AG04450 (cell line): ENCODE data around the gene NAA30. TPM values are rescaled to one million over a fixed set of nuclear protein-coding genes. Genes with fewer than 3 reads are reported as not detected.

ENCODE experiments used
- CTCF ChIA-PET: fragments of 300-600, 350-600 bp; formaldehyde crosslinking; extraction: SDS; loops from one replicate; lab custom pipeline; 2022; ENCODE audit warnings: antibody characterized with exemption, inconsistent platforms; lab: Charles Lee
- POLR2A ChIA-PET: fragments of 350-600 bp; formaldehyde crosslinking; extraction: SDS; loops from one replicate; lab custom pipeline; 2021; ENCODE audit warnings: antibody characterized with exemption, inconsistent platforms; lab: Yijun Ruan, JAX
- DNase-seq: peaks from one replicate; pipeline ENCODE4 v3.0.0-alpha.2; 2011; ENCODE audit warnings: low read depth, low spot score
- H3K27ac ChIP-seq: one replicate; pipeline ENCODE4 v1.5.1; 2012; ENCODE audit warnings: low read depth, low read length, control low read depth
- H3K27me3 ChIP-seq: one replicate; pipeline ENCODE4 v1.6.0; 2012; ENCODE audit warnings: low read length; ENCODE audit not compliant: control insufficient read depth, insufficient read depth
- H3K4me3 ChIP-seq: 2 replicates; pipeline ENCODE4 v1.5.1; 2011; ENCODE audit warnings: mild to moderate bottlenecking, low read depth, low read length, control low read depth
- H3K9me3 ChIP-seq: 2 replicates; pipeline ENCODE4 v1.5.1; 2012; ENCODE audit warnings: low read length; ENCODE audit not compliant: control insufficient read depth, insufficient read depth
- polyA plus RNA-seq: library from polyadenylated mRNA; depleted of rRNA; stranded (reverse); fragments of >200 nt; gene quantifications from 2 replicates; pipeline ENCODE4 v1.2.3, GENCODE V29; 2011
- TF ChIP-seq, protein P1 (sequence below): IDR thresholded peaks from 2 replicates; pipeline ENCODE4 v1.5.1; 2011; ENCODE audit warnings: low read depth, low read length, control low read depth, inconsistent platforms

Gene NAA30
- polyA plus RNA-seq, 1 experiment = 17.9 TPM

DNA sequence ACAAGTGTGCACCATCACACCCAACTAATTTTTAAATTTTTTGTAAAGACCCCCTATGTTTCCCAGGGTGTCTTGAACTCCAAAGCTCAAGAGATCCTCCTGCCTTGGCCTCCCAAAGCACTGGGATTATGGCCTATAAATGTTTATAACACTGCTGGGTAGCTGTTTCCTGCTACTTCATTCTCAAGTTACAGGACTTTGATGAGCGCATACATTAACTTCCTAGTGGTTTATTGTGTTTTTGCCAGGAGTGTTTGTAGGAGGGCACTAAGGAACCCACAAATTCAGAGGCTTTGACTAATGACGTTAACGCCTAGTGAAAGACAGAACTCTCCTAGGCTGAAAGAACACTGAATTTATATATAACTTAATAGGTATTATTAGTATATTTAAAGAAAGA lies 15.2 kb upstream of the NAA30 start:
- Histone ChIP-seq H3K4me3 (no peak overlapping the region), H3K9me3 (no peaks in the 10 kb centered on the region), H3K27me3 (no peaks in the 10 kb centered on the region), H3K27ac (no peak overlapping the region)
- CTCF ChIA-PET = interaction anchor here (1.8 kb wide), 1 partner anchor 58 kb away, joined by 4 read pairs; no protein-coding TSS in a partner anchor
- POLR2A ChIA-PET = no interaction called here
- TF ChIP-seq, protein P1, sequence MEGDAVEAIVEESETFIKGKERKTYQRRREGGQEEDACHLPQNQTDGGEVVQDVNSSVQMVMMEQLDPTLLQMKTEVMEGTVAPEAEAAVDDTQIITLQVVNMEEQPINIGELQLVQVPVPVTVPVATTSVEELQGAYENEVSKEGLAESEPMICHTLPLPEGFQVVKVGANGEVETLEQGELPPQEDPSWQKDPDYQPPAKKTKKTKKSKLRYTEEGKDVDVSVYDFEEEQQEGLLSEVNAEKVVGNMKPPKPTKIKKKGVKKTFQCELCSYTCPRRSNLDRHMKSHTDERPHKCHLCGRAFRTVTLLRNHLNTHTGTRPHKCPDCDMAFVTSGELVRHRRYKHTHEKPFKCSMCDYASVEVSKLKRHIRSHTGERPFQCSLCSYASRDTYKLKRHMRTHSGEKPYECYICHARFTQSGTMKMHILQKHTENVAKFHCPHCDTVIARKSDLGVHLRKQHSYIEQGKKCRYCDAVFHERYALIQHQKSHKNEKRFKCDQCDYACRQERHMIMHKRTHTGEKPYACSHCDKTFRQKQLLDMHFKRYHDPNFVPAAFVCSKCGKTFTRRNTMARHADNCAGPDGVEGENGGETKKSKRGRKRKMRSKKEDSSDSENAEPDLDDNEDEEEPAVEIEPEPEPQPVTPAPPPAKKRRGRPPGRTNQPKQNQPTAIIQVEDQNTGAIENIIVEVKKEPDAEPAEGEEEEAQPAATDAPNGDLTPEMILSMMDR = no peak
- DNase-seq = no peak

DNA sequence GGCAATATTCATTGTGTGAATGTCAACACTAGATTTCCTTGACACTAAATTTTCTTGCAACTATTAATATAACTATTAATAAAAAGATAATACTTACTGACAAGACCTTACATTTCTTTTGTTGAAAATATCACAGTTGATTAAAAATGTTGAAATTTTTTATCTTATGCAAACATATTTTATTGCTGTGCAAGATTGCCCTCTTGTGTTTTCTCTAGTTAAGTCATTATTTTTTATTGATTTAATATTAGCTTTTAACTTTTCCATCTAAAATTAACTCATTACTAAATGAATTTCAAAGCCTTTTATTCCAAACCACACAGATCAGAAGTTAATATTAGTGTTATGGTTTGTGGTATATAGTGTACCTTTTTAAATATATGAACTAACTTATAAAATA lies 11.7 kb upstream of the NAA30 start:
- H3K9me3 ChIP-seq = no peaks in the 10 kb centered on the region
- TF ChIP-seq, protein P1 = peak; percentile 11; the same call in 1 of the 2 replicates
- no peaks in the 10 kb centered on the region for H3K27me3 ChIP-seq
- CTCF ChIA-PET = interaction anchor here (0.9 to 1.2 kb wide), 2 partner anchors 26 to 720 kb away, joined by 3 read pairs; no protein-coding TSS in a partner anchor
- no peak overlapping the region for H3K27ac ChIP-seq
- POLR2A ChIA-PET = no interaction called here
- no peak for DNase-seq
- H3K4me3 ChIP-seq = no peak overlapping the region

DNA sequence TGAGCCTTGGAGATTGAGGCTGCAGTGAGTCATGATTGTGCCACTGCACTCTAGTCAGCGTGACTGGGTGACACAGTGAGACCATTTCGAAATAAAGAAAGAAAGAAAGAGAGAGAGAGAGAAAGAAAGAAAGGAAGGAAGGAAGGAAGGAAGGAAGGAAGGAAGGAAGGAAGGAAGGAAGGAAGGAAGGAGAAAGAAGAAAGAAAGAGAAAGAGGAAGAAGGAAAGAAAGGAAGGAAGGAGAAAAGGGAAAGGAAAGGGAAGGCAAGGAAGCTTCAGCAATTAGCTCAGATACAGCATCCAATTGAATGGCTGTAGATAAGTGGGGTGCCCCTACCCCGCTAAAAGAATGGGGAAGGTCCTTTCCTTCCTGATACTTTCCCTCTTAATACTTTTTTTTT lies 9.5 kb upstream of the NAA30 start:
- DNase-seq = no peak
- TF ChIP-seq, protein P1 = no peak
- Histone ChIP-seq H3K9me3 (no peaks in the 10 kb centered on the region), H3K27ac (no peak overlapping the region), H3K27me3 (no peaks in the 10 kb centered on the region), H3K4me3 (no peak overlapping the region)
- CTCF ChIA-PET = interaction anchor here (1.1 kb wide), 1 partner anchor 9 kb away, joined by 3 read pairs; the partner anchor contains the start of gene NAA30
- POLR2A ChIA-PET = interaction anchor here (0.8 kb wide), 1 partner anchor 9 kb away, joined by 3 read pairs; the partner anchor contains the start of gene NAA30

DNA sequence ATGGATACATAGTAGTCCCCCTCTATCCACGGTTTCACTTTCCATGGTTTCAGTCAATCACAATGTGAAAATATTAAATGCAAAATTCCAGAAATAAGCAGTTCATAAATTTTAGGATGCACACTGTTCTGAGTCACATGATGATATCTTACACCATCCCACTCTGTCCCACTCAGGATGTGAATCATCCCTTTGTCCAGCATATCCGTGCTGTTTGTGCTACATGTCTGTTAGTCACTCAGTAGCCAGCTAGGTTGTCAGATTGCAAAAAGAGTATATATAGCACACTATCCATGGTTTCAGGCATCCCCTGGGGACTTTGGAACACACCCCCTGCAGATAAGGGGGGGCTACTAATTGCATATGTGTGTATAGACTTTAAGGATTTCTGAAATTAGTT lies 8.1 kb upstream of the NAA30 start:
- Histone ChIP-seq H3K4me3 (no peak overlapping the region), H3K9me3 (no peaks in the 10 kb centered on the region), H3K27ac (no peak overlapping the region), H3K27me3 (no peaks in the 10 kb centered on the region)
- DNase-seq = peak; percentile 46
- TF ChIP-seq, protein P1 = no peak
- ChIA-PET CTCF (no interaction called here), POLR2A (interaction anchor here (0.6 to 1.6 kb wide), 2 partner anchors 66 to 114 kb away, joined by 3 to 4 read pairs; partner anchors contain the start of genes AP5M1 and EXOC5)

DNA sequence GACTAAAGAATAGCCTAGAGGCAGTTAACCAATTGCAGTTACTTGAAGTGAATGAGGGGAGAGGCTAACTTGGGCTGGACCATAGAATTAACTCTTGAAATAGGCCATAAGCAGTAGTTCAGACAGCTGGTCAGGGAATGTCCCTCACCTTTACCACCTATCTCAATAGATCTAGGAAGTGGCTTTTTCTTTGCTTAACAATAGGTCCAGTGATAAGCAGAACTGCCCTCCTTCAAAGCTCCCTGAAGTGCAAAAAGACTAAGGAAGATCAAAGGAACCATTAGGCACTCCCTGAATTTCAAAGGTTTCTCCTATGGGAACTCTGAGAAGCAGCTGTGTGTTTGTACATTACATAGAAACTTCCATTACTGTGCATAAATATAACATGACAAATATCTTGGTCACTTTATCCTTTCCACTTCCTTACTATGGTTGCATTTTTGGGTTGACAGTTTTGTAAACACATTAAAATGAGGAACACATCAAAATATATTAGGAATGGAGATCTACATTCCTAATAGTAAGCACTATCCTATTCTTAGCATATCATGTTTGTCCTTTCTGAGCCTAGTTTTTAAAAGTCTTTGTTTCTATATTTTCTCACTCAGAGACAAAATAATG lies 7.2 kb upstream of the NAA30 start:
- H3K27me3 ChIP-seq = no peaks in the 10 kb centered on the region
- no peak for DNase-seq
- CTCF ChIA-PET = no interaction called here
- POLR2A ChIA-PET = interaction anchor here (1.6 kb wide), 1 partner anchor 115 kb away, joined by 4 read pairs; the partner anchor contains the start of genes AP5M1 and EXOC5
- TF ChIP-seq, protein P1 = no peak
- H3K27ac ChIP-seq = no peak overlapping the region
- no peak overlapping the region for H3K4me3 ChIP-seq
- H3K9me3 ChIP-seq = no peaks in the 10 kb centered on the region
